ENCODE data around the gene ATG7.

ATG7 gene

GRCh38 chr3:11377719-11378118 lies 105.5 kb downstream of the ATG7 start:
- Histone ChIP-seq H2AK5ac (ENCODE audit: low read depth, low read length) (no peak overlapping the region), H2BK15ac (ENCODE audit: low read length) (no peak overlapping the region), H3K4me3 (ENCODE audit: low read length in 2 of 2) (no peak overlapping the region), H3K9ac (ENCODE audit: low read depth, low read length, poor library complexity) (no peak overlapping the region), H2BK120ac (ENCODE audit: low read depth, low read length) (no peak overlapping the region), H3K23ac (ENCODE audit: low read depth, low read length, poor library complexity) (no peak overlapping the region), H3K18ac (ENCODE audit: low read length) (no peak overlapping the region), H4K8ac (ENCODE audit: low read depth, low read length) (no peak overlapping the region), H3K27ac (replicated peaks; ENCODE audit: low read length) (no peak overlapping the region), H3K27me3 (ENCODE audit: control insufficient read depth in 3 of 3, insufficient read depth in 3 of 3, low read depth in 1 of 3, low read length in 3 of 3) (no peaks in the 10 kb centered on the region), H3K79me1 (ENCODE audit: low read depth, low read length) (no peaks in the 10 kb centered on the region), H2BK5ac (ENCODE audit: low read length) (no peak overlapping the region), H2BK12ac (ENCODE audit: low read length) (no peak overlapping the region), H4K91ac (ENCODE audit: low read depth, low read length, poor library complexity) (no peak overlapping the region), H3K9me3 (replicated peaks in 1 of 2; ENCODE audit: control insufficient read depth in 2 of 2, insufficient read depth in 1 of 2, low read depth in 1 of 2, low read length in 2 of 2) (peaks cover 0 to 7% of the 10 kb centered on the region in 2 donors), H3K4me2 (ENCODE audit: insufficient read depth, low read length, poor library complexity, severe bottlenecking) (no peak overlapping the region), H3K36me3 (replicated peaks in 1 of 2; ENCODE audit: control insufficient read depth in 2 of 2, insufficient read depth in 2 of 2, low read length in 2 of 2) (peaks cover 0 to 7% of the 10 kb centered on the region in 2 donors), H3K4me1 (ENCODE audit: control insufficient read depth in 2 of 2, insufficient read depth in 1 of 2, low read depth in 1 of 2, low read length in 2 of 2) (peaks cover 3 to 11% of the 10 kb centered on the region in 2 donors), H2AFZ (ENCODE audit: low read length) (no peak overlapping the region), H3K4ac (ENCODE audit: low read length) (no peak overlapping the region), H3K14ac (ENCODE audit: low read length) (no peak overlapping the region)
- no peak for DNase-seq (ENCODE audit: low spot score)
- WGBS, 2 donors (ENCODE audit: extremely low coverage in 2 of 2, insufficient read length in 2 of 2, insufficient replicate concordance in 1 of 2): no CpG with 5 or more reads among the region's 2 CpGs

GRCh38 chr3:11379238-11379823 lies 107.1 kb downstream of the ATG7 start:
- H3K36me3 ChIP-seq (replicated peaks in 1 of 2; ENCODE audit: control insufficient read depth in 2 of 2, insufficient read depth in 2 of 2, low read length in 2 of 2): no peaks in the 10 kb centered on the region

DNA sequence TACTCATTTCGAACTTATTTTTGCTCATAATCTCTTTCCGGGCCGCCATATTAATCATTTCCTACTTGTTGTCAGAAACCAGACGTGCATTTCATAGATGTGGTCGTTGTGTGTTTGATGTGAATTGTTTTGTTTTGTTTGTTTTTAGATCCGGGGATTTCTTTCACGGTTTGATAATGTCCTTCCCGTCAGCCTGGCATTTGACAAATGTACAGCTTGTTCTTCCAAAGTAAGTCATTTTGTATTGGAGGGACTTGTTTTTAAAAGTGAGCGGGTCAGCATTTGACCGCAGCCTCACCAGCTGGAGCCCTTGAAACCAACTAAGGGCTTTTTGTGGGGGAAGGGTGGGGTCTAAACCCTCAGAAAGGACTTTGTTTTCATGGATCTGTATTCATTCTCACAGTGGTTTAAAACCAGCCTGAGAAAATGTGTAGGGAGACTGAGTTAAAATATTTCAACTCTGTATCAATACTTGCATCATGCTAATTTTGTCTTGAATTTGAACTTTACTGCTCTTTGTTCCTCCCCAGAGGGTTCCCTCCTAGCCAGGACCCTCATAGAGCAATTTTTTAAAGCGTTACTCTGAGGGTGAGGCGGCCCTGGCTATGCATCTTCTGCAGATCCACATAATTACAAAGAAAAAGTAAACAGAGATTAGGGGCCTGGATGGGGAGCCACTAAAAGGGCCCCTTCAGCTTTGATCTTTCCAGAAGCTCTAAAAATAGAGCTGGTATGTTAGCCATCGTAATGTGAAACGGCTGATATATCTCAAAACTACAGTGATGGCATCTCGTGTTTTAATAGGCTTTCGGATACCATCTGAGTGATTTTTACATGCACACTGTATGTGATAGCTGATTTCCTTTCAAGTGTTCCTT lies 107.9 kb downstream of the ATG7 start:
- Histone ChIP-seq H3K4me2 (ENCODE audit: insufficient read depth, low read length, poor library complexity, severe bottlenecking) (no peak overlapping the region), H4K8ac (ENCODE audit: low read depth, low read length) (no peak overlapping the region), H2BK5ac (ENCODE audit: low read length) (no peak overlapping the region), H3K9ac (ENCODE audit: low read depth, low read length, poor library complexity) (no peak overlapping the region), H3K27me3 (ENCODE audit: control insufficient read depth in 3 of 3, insufficient read depth in 3 of 3, low read depth in 1 of 3, low read length in 3 of 3) (no peaks in the 10 kb centered on the region), H3K18ac (ENCODE audit: low read length) (no peak overlapping the region), H3K79me1 (ENCODE audit: low read depth, low read length) (no peaks in the 10 kb centered on the region), H2BK15ac (ENCODE audit: low read length) (no peak overlapping the region), H3K4ac (ENCODE audit: low read length) (no peak overlapping the region), H2AK5ac (ENCODE audit: low read depth, low read length) (no peak overlapping the region), H3K36me3 (replicated peaks in 1 of 2; ENCODE audit: control insufficient read depth in 2 of 2, insufficient read depth in 2 of 2, low read length in 2 of 2) (no peaks in the 10 kb centered on the region), H3K4me3 (ENCODE audit: low read length in 2 of 2) (no peak overlapping the region), H3K27ac (replicated peaks; ENCODE audit: low read length) (no peak overlapping the region), H2BK120ac (ENCODE audit: low read depth, low read length) (no peak overlapping the region), H3K23ac (ENCODE audit: low read depth, low read length, poor library complexity) (no peak overlapping the region), H2AFZ (ENCODE audit: low read length) (peak overlapping the region; percentile 35), H3K9me3 (replicated peaks in 1 of 2; ENCODE audit: control insufficient read depth in 2 of 2, insufficient read depth in 1 of 2, low read depth in 1 of 2, low read length in 2 of 2) (no peaks in the 10 kb centered on the region), H4K91ac (ENCODE audit: low read depth, low read length, poor library complexity) (no peak overlapping the region), H3K4me1 (ENCODE audit: control insufficient read depth in 2 of 2, insufficient read depth in 1 of 2, low read depth in 1 of 2, low read length in 2 of 2) (peaks cover 3 to 11% of the 10 kb centered on the region in 2 donors), H3K14ac (ENCODE audit: low read length) (no peak overlapping the region), H2BK12ac (ENCODE audit: low read length) (no peak overlapping the region)
- WGBS, 2 donors (ENCODE audit: extremely low coverage in 2 of 2, insufficient read length in 2 of 2, insufficient replicate concordance in 1 of 2): 100% methylated on average over 2 of the region's 16 CpGs; no CpG with 5 or more reads in 1 of the 2 donors
- DNase-seq (ENCODE audit: low spot score): no peak

More at GRCh38 chr3:11379238-11379823, 107.1 kb downstream of the ATG7 start:
- H2BK5ac ChIP-seq (ENCODE audit: low read length): no peak overlapping the region
- no peak overlapping the region for H3K27ac ChIP-seq (replicated peaks; ENCODE audit: low read length)
- H3K79me1 ChIP-seq (ENCODE audit: low read depth, low read length): no peaks in the 10 kb centered on the region
- H3K4me3 ChIP-seq (ENCODE audit: low read length in 2 of 2): no peak overlapping the region
- H2BK12ac ChIP-seq (ENCODE audit: low read length): no peak overlapping the region
- no peak overlapping the region for H2AK5ac ChIP-seq (ENCODE audit: low read depth, low read length)
- DNase-seq (ENCODE audit: low spot score): peak; percentile 49
- H3K4me1 ChIP-seq (ENCODE audit: control insufficient read depth in 2 of 2, insufficient read depth in 1 of 2, low read depth in 1 of 2, low read length in 2 of 2): peaks cover 3 to 11% of the 10 kb centered on the region in 2 donors
- no peak overlapping the region for H3K4me2 ChIP-seq (ENCODE audit: insufficient read depth, low read length, poor library complexity, severe bottlenecking)
- H3K18ac ChIP-seq (ENCODE audit: low read length): no peak overlapping the region
- H3K14ac ChIP-seq (ENCODE audit: low read length): no peak overlapping the region
- H2AFZ ChIP-seq (ENCODE audit: low read length): peak overlapping the region; percentile 35
- H3K9ac ChIP-seq (ENCODE audit: low read depth, low read length, poor library complexity): no peak overlapping the region
- no CpG with 5 or more reads among the region's 2 CpGs for WGBS, 2 donors (ENCODE audit: extremely low coverage in 2 of 2, insufficient read length in 2 of 2, insufficient replicate concordance in 1 of 2)
- no peak overlapping the region for H2BK120ac ChIP-seq (ENCODE audit: low read depth, low read length)
- no peak overlapping the region for H3K23ac ChIP-seq (ENCODE audit: low read depth, low read length, poor library complexity)
- no peaks in the 10 kb centered on the region for H3K27me3 ChIP-seq (ENCODE audit: control insufficient read depth in 3 of 3, insufficient read depth in 3 of 3, low read depth in 1 of 3, low read length in 3 of 3)
- no peak overlapping the region for H3K4ac ChIP-seq (ENCODE audit: low read length)
- H3K9me3 ChIP-seq (replicated peaks in 1 of 2; ENCODE audit: control insufficient read depth in 2 of 2, insufficient read depth in 1 of 2, low read depth in 1 of 2, low read length in 2 of 2): no peaks in the 10 kb centered on the region
- H4K8ac ChIP-seq (ENCODE audit: low read depth, low read length): no peak overlapping the region
- H2BK15ac ChIP-seq (ENCODE audit: low read length): no peak overlapping the region
- no peak overlapping the region for H4K91ac ChIP-seq (ENCODE audit: low read depth, low read length, poor library complexity)

GRCh38 chr3:11381141-11381540 lies 108.9 kb downstream of the ATG7 start:
- no peak overlapping the region for H3K4me2 ChIP-seq (ENCODE audit: insufficient read depth, low read length, poor library complexity, severe bottlenecking)
- H3K9me3 ChIP-seq (replicated peaks in 1 of 2; ENCODE audit: control insufficient read depth in 2 of 2, insufficient read depth in 1 of 2, low read depth in 1 of 2, low read length in 2 of 2): no peaks in the 10 kb centered on the region
- no peak overlapping the region for H4K91ac ChIP-seq (ENCODE audit: low read depth, low read length, poor library complexity)
- DNase-seq (ENCODE audit: low spot score): no peak
- H2BK15ac ChIP-seq (ENCODE audit: low read length): no peak overlapping the region
- H3K27me3 ChIP-seq (ENCODE audit: control insufficient read depth in 3 of 3, insufficient read depth in 3 of 3, low read depth in 1 of 3, low read length in 3 of 3): no peaks in the 10 kb centered on the region
- no peak overlapping the region for H3K23ac ChIP-seq (ENCODE audit: low read depth, low read length, poor library complexity)
- H2AK5ac ChIP-seq (ENCODE audit: low read depth, low read length): no peak overlapping the region
- H2BK120ac ChIP-seq (ENCODE audit: low read depth, low read length): no peak overlapping the region
- no peak overlapping the region for H3K18ac ChIP-seq (ENCODE audit: low read length)
- no peaks in the 10 kb centered on the region for H3K79me1 ChIP-seq (ENCODE audit: low read depth, low read length)
- no peak overlapping the region for H3K4me3 ChIP-seq (ENCODE audit: low read length in 2 of 2)
- H2AFZ ChIP-seq (ENCODE audit: low read length): no peak overlapping the region
- peaks cover 6 to 11% of the 10 kb centered on the region in 2 donors for H3K4me1 ChIP-seq (ENCODE audit: control insufficient read depth in 2 of 2, insufficient read depth in 1 of 2, low read depth in 1 of 2, low read length in 2 of 2)
- no peaks in the 10 kb centered on the region for H3K36me3 ChIP-seq (replicated peaks in 1 of 2; ENCODE audit: control insufficient read depth in 2 of 2, insufficient read depth in 2 of 2, low read length in 2 of 2)
- H3K27ac ChIP-seq (replicated peaks; ENCODE audit: low read length): no peak overlapping the region
- H2BK5ac ChIP-seq (ENCODE audit: low read length): no peak overlapping the region
- H2BK12ac ChIP-seq (ENCODE audit: low read length): no peak overlapping the region
- H4K8ac ChIP-seq (ENCODE audit: low read depth, low read length): no peak overlapping the region
- H3K14ac ChIP-seq (ENCODE audit: low read length): no peak overlapping the region
- H3K9ac ChIP-seq (ENCODE audit: low read depth, low read length, poor library complexity): no peak overlapping the region
- no peak overlapping the region for H3K4ac ChIP-seq (ENCODE audit: low read length)
